Measurements from ENCODE around the gene LY86. TPM values are rescaled to one million over a fixed set of nuclear protein-coding genes. Genes with fewer than 3 reads are reported as not detected.

Gene LY86
- total RNA-seq, 1 donor from 2014 or later: not detected

GRCh38 chr6:6654599-6655575, 66.4 kb downstream of the LY86 start:
- H3K4me3 Mint-ChIP-seq (ENCODE audit: unreplicated experiment): no peak overlapping the region
- H3K9me3 Mint-ChIP-seq (ENCODE audit: low read depth): peaks cover 4% of the 10 kb centered on the region
- peaks cover 2% of the 10 kb centered on the region for H3K27me3 Mint-ChIP-seq (ENCODE audit: low read depth)
- TF ChIP-seq CTCF (IDR thresholded peaks at IDR 0.05): no peak
- no peaks in the 10 kb centered on the region for H3K36me3 Mint-ChIP-seq (ENCODE audit: low read depth)
- H3K27ac Mint-ChIP-seq (ENCODE audit: unreplicated experiment): peak overlapping the region; percentile 95
- H3K4me1 Mint-ChIP-seq (ENCODE audit: low read depth): peaks cover 38% of the 10 kb centered on the region
- no peak for DNase-seq (ENCODE audit: low spot score)

GRCh38 chr6:6655805-6656251, 67.3 kb downstream of the LY86 start:
- no peak for TF ChIP-seq CTCF (IDR thresholded peaks at IDR 0.05)
- no peaks in the 10 kb centered on the region for H3K36me3 Mint-ChIP-seq (ENCODE audit: low read depth)
- H3K4me3 Mint-ChIP-seq (ENCODE audit: unreplicated experiment): no peak overlapping the region
- no peak for DNase-seq (ENCODE audit: low spot score)
- peak overlapping the region; percentile 83 for H3K27ac Mint-ChIP-seq (ENCODE audit: unreplicated experiment)
- peaks cover 38% of the 10 kb centered on the region for H3K4me1 Mint-ChIP-seq (ENCODE audit: low read depth)
- H3K27me3 Mint-ChIP-seq (ENCODE audit: low read depth): peaks cover 7% of the 10 kb centered on the region
- H3K9me3 Mint-ChIP-seq (ENCODE audit: low read depth): peaks cover 4% of the 10 kb centered on the region

DNA sequence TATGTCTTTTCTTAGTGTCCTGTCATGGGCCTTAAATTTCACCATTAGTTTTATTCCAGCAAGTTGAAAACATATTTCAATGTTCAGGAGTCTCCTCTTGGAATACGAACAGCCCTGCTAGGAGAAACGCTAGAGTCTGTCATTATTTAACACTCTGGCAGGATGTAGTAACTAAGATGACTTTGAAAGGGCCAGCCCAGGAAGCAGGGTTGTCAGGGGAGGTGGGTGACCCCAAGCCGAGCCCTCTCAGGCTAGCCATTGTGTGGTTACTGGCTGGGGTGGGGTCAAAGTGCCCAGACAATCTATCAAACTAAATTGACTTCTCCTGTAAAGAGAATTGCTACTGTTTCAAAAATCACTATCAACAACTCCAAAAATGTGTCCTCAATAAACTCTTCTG, 67.8 kb downstream of the LY86 start:
- H3K4me3 Mint-ChIP-seq (ENCODE audit: unreplicated experiment): no peak overlapping the region
- no peak for DNase-seq (ENCODE audit: low spot score)
- peak overlapping the region; percentile 83 for H3K27ac Mint-ChIP-seq (ENCODE audit: unreplicated experiment)
- peaks cover 7% of the 10 kb centered on the region for H3K27me3 Mint-ChIP-seq (ENCODE audit: low read depth)
- no peaks in the 10 kb centered on the region for H3K36me3 Mint-ChIP-seq (ENCODE audit: low read depth)
- peaks cover 4% of the 10 kb centered on the region for H3K9me3 Mint-ChIP-seq (ENCODE audit: low read depth)
- no peak for TF ChIP-seq CTCF (IDR thresholded peaks at IDR 0.05)
- H3K4me1 Mint-ChIP-seq (ENCODE audit: low read depth): peaks cover 38% of the 10 kb centered on the region

GRCh38 chr6:6657085-6657819, 68.7 kb downstream of the LY86 start:
- peaks cover 38% of the 10 kb centered on the region for H3K4me1 Mint-ChIP-seq (ENCODE audit: low read depth)
- no peak for DNase-seq (ENCODE audit: low spot score)
- no peaks in the 10 kb centered on the region for H3K36me3 Mint-ChIP-seq (ENCODE audit: low read depth)
- peaks cover 7% of the 10 kb centered on the region for H3K27me3 Mint-ChIP-seq (ENCODE audit: low read depth)
- no peak overlapping the region for H3K27ac Mint-ChIP-seq (ENCODE audit: unreplicated experiment)
- H3K9me3 Mint-ChIP-seq (ENCODE audit: low read depth): peaks cover 4% of the 10 kb centered on the region
- TF ChIP-seq CTCF (IDR thresholded peaks at IDR 0.05): no peak
- no peak overlapping the region for H3K4me3 Mint-ChIP-seq (ENCODE audit: unreplicated experiment)

DNA sequence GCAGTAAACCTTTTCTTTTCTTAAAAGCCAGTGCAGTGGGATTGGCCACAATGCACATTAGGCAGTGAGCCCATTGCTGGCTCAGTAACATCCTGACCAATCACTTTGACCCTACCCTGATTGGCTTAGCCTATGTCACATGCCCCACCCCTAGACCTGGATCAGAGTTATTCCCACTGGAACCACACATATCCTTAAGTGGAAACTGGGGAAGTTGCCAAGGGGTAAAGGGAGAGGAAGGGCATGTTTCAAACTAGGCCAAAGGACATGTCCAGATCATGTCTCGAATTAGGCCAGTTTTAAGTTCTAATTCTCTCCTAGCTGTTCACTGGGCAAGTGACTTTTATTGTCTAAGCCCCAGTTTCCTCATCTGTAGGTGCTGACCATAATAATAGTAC, 69.3 kb downstream of the LY86 start:
- H3K27ac Mint-ChIP-seq (ENCODE audit: unreplicated experiment): no peak overlapping the region
- no peak for DNase-seq (ENCODE audit: low spot score)
- TF ChIP-seq CTCF (IDR thresholded peaks at IDR 0.05): no peak
- H3K4me1 Mint-ChIP-seq (ENCODE audit: low read depth): peaks cover 35% of the 10 kb centered on the region
- peaks cover 6% of the 10 kb centered on the region for H3K27me3 Mint-ChIP-seq (ENCODE audit: low read depth)
- H3K9me3 Mint-ChIP-seq (ENCODE audit: low read depth): peaks cover 4% of the 10 kb centered on the region
- no peak overlapping the region for H3K4me3 Mint-ChIP-seq (ENCODE audit: unreplicated experiment)
- no peaks in the 10 kb centered on the region for H3K36me3 Mint-ChIP-seq (ENCODE audit: low read depth)
